Measurements from ENCODE around the gene SNX30.

Gene SNX30

DNA sequence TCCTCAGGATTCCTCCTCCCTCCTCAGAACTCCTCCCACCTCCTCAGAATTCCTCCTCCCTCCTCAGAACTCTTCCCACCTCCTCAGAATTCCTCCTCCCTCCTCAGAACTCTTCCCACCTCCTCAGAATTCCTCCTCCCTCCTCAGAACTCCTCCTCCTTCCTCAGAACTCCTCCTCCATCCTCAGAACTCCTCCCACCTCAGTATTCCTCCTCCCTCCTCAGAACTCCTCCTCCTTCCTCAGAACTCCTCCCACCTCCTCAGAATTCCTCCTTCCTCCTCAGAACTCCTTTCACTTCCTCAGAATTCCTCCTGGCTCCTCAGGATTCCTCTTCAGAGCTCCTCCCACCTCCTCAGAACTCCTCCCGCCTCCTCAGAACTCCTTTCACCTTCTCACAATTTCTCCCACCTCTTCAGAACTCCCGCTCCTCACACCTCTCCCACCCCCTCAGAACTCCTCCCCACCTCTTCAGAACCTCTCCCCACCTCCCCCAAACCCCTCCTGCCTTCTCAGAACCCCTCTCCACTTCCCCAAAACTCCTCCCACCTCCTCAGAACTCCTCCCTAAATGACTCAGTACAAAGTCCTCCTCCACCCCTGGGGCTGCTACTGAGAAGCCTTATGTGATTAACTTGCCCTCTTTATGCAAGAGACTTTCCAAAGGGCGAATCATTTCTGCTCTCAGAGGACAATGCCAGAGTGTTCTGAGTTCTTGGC, 116.9 kb downstream of the SNX30 start:
- DNase-seq (ENCODE audit: low read depth) = no peak
- no peak overlapping the region for H3K4me3 ChIP-seq (ENCODE audit: low read depth, low read length)
- TF ChIP-seq CTCF (IDR thresholded peaks at IDR 0.05; ENCODE audit: low read depth, low read length, missing control alignments) = no peak

DNA sequence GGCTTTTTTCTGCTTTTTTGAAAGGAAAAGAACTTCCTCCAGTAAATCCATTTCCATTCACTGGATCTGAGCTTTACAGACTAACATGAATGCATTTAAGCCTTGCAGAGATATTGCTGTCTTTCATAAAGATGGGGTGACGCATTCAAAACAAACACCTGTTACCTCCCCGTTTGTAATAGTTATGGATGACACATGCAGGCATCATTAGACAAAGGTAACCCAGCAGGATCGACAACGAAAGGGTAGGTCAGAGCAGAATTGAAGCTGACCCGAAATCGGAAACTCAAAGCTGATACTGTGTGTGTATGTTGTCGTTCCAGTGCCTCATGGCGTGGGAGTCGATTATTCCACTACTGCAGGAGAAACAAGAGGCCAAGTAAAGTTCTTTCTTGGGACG, 117.9 kb downstream of the SNX30 start:
- no peak overlapping the region for H3K4me3 ChIP-seq (ENCODE audit: low read depth, low read length)
- TF ChIP-seq CTCF (IDR thresholded peaks at IDR 0.05; ENCODE audit: low read depth, low read length, missing control alignments) = no peak
- DNase-seq (ENCODE audit: low read depth) = no peak

GRCh38 chr9:112869041-112869529, 118.5 kb downstream of the SNX30 start:
- no peak overlapping the region for H3K4me3 ChIP-seq (ENCODE audit: low read depth, low read length)
- TF ChIP-seq CTCF (IDR thresholded peaks at IDR 0.05; ENCODE audit: low read depth, low read length, missing control alignments) = no peak

GRCh38 chr9:112869917-112870316, 119.4 kb downstream of the SNX30 start:
- no peak for DNase-seq (ENCODE audit: low read depth)
- no peak overlapping the region for H3K4me3 ChIP-seq (ENCODE audit: low read depth, low read length)
- no peak for TF ChIP-seq CTCF (IDR thresholded peaks at IDR 0.05; ENCODE audit: low read depth, low read length, missing control alignments)

More at GRCh38 chr9:112869041-112869529, 118.5 kb downstream of the SNX30 start:
- no peak for DNase-seq (ENCODE audit: low read depth)

- H3K4me3 ChIP-seq (ENCODE audit: low read depth, low read length) = no peak overlapping the region
- no peak for DNase-seq (ENCODE audit: low read depth)
- TF ChIP-seq CTCF (IDR thresholded peaks at IDR 0.05; ENCODE audit: low read depth, low read length, missing control alignments) = no peak
Measured at GRCh38 chr9:112870556-112870955, 120.0 kb downstream of the SNX30 start.

DNA sequence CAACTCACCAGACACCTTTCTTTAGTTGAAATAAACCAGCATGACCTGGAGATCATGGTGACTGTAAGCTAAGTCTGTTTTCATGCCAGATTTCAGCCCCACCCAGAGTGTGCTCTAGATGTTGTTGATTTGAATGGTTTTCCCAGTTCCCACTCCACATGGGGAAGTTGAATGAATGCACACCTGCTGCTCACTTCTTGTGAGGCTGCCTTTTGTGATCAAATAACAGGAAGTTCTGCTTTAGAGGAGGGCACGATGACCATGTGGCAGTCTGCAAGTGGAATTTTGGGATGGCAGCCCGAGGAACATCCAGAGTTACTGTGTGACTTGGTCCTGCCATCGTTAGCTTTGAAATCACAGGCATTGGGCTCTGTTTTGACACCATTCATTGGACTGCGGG, 121.5 kb downstream of the SNX30 start:
- no peak for TF ChIP-seq CTCF (IDR thresholded peaks at IDR 0.05; ENCODE audit: low read depth, low read length, missing control alignments)
- no peak for DNase-seq (ENCODE audit: low read depth)
- no peak overlapping the region for H3K4me3 ChIP-seq (ENCODE audit: low read depth, low read length)
